ENCODE measurements around the gene HEXIM1. TPM values are rescaled to one million over a fixed set of nuclear protein-coding genes. Genes with fewer than 3 reads are reported as not detected.

Gene HEXIM1
- total and polyA plus RNA-seq, 7 donors = 21.6 to 60.9 (median 41.0) TPM

DNA sequence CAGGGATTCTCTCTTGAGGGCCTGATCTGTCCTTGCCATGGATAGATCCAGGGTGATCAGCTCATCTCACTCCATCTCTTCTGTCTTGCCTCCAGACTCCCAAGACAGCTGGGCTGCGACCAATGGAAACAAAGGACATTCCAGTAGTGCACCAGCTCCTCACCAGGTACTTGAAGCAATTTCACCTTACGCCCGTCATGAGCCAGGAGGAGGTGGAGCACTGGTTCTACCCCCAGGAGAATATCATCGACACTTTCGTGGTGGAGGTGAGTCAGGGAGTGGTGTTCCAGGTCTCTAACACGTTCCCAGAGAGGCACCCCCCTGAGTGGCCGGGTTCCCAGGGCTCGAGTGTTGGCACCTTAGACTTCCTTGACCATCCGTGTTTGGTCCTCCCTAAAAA lies 45.4 kb upstream of the HEXIM1 start:
- H3K27me3 ChIP-seq = no peaks in the 10 kb centered on the region
- no peak for TF ChIP-seq POLR2AphosphoS5 (IDR thresholded peaks at IDR 0.05)
- TF ChIP-seq POLR2A (IDR thresholded peaks at IDR 0.05) = no peak
- TF ChIP-seq, protein P1, sequence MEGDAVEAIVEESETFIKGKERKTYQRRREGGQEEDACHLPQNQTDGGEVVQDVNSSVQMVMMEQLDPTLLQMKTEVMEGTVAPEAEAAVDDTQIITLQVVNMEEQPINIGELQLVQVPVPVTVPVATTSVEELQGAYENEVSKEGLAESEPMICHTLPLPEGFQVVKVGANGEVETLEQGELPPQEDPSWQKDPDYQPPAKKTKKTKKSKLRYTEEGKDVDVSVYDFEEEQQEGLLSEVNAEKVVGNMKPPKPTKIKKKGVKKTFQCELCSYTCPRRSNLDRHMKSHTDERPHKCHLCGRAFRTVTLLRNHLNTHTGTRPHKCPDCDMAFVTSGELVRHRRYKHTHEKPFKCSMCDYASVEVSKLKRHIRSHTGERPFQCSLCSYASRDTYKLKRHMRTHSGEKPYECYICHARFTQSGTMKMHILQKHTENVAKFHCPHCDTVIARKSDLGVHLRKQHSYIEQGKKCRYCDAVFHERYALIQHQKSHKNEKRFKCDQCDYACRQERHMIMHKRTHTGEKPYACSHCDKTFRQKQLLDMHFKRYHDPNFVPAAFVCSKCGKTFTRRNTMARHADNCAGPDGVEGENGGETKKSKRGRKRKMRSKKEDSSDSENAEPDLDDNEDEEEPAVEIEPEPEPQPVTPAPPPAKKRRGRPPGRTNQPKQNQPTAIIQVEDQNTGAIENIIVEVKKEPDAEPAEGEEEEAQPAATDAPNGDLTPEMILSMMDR (IDR thresholded peaks at IDR 0.05) = no peak
- no peak for TF ChIP-seq EP300 (IDR thresholded peaks at IDR 0.05)
- WGBS, 2 donors = 92 to 95% methylated on average over 9 of the region's 9 CpGs
- H3K4me1 ChIP-seq = peaks cover 0 to 40% (median 35%) of the 10 kb centered on the region in 4 donors
- peak overlapping the region in 1 of 4 donors; percentile 56 for H3K27ac ChIP-seq
- peaks cover 35 to 92% (median 68%) of the 10 kb centered on the region in 4 donors for H3K36me3 ChIP-seq
- no peak for DNase-seq
- H3K9me3 ChIP-seq = no peaks in the 10 kb centered on the region
- intact Hi-C loops (cut with DNase I) = no loop called here
- H3K4me3 ChIP-seq = no peak overlapping the region

DNA sequence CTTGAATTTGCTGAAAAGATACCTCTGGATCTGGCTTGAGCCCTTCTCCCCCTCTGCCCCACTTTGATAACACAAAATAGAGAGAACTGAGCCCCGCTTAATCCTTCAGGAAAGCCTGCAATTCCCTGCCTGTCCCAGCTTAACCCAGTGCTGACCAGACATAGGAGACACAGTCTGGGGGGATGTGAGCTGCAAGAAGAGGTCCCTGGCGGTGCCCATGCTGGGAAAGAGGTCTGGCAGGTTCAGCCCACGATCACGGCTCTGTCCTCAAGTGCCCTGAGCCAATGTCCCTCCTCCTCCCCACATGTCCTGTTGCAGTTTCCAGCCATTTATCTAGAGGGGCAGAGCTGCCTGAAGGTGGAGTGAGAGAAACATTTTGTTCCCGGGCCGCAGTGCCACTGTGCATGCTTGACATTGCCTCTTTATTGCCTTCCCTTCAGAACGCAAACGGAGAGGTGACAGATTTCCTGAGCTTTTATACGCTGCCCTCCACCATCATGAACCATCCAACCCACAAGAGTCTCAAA lies 44.9 kb upstream of the HEXIM1 start:
- Histone ChIP-seq H3K4me1 (peaks cover 0 to 43% (median 35%) of the 10 kb centered on the region in 4 donors), H3K27ac (peak overlapping the region in 1 of 4 donors; percentile 14), H3K36me3 (peaks cover 30 to 92% (median 64%) of the 10 kb centered on the region in 4 donors), H3K4me3 (no peak overlapping the region), H3K27me3 (no peaks in the 10 kb centered on the region), H3K9me3 (no peaks in the 10 kb centered on the region)
- intact Hi-C loops (cut with DNase I) = no loop called here
- WGBS, 2 donors = 86 to 91% methylated on average over 9 of the region's 9 CpGs
- DNase-seq = no peak
- TF ChIP-seq EP300 (IDR thresholded peaks at IDR 0.05) = no peak
- no peak for TF ChIP-seq POLR2A (IDR thresholded peaks at IDR 0.05)
- no peak for TF ChIP-seq POLR2AphosphoS5 (IDR thresholded peaks at IDR 0.05)
- TF ChIP-seq, protein P1 (IDR thresholded peaks at IDR 0.05) = no peak

DNA sequence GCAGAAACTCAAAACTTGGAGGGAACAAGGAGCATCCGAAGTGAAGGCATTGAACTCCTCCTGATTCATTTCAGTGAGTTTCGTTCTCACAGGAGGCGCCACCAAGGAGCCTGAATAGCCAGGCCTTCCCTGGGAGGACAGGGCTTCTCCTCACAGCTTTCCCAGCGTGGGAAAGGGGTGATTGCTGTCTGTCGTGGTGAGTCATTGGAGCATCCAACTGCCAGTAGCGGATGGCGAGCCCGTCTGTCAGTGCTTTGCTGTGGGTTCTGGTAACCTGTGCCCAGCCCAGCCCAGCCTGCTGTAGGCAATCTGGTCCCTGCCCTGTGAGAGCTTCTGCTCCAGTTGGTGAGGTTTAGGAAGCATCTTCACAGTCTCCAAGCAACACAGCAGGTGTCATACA lies 44.2 kb upstream of the HEXIM1 start:
- Histone ChIP-seq H3K27ac (peak overlapping the region in 1 of 4 donors; percentile 87), H3K4me3 (no peak overlapping the region), H3K4me1 (peaks cover 0 to 38% (median 31%) of the 10 kb centered on the region in 4 donors), H3K36me3 (peaks cover 28 to 94% (median 63%) of the 10 kb centered on the region in 4 donors), H3K27me3 (no peaks in the 10 kb centered on the region), H3K9me3 (no peaks in the 10 kb centered on the region)
- intact Hi-C loops (cut with DNase I) = no loop called here
- TF ChIP-seq POLR2A (IDR thresholded peaks at IDR 0.05) (no peak), EP300 (IDR thresholded peaks at IDR 0.05) (no peak), POLR2AphosphoS5 (IDR thresholded peaks at IDR 0.05) (no peak)
- TF ChIP-seq, protein P1 (IDR thresholded peaks at IDR 0.05) = no peak
- 88 to 95% methylated on average over 8 of the region's 8 CpGs for WGBS, 2 donors
- DNase-seq = no peak

DNA sequence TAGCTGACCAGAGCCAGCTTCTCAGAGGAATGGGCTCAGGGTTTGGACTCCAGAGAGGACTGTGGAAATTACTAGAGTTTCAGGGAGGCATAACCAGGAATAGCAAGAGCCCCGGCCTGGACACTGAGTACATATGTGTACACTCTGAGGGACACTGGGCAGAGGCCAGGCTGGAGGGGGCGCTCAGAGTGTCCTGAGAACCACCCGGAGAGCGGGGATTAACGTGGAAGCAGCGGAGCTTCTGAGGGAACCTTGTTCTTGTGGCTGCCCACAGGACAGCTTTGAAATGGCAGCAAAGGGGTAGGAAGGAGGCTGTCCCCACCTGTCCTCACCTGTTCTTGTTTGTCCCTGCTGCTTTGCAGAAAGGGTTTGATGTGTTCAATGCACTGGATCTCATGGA lies 43.8 kb upstream of the HEXIM1 start:
- no peaks in the 10 kb centered on the region for H3K27me3 ChIP-seq
- intact Hi-C loops (cut with DNase I) = no loop called here
- peaks cover 28 to 93% (median 62%) of the 10 kb centered on the region in 4 donors for H3K36me3 ChIP-seq
- WGBS, 2 donors = 91 to 93% methylated on average over 6 of the region's 6 CpGs
- H3K27ac ChIP-seq = peak overlapping the region in 2 of 4 donors; percentile 10 to 87
- no peak for DNase-seq
- H3K9me3 ChIP-seq = no peaks in the 10 kb centered on the region
- TF ChIP-seq EP300 (IDR thresholded peaks at IDR 0.05) (no peak), POLR2A (IDR thresholded peaks at IDR 0.05) (no peak), POLR2AphosphoS5 (IDR thresholded peaks at IDR 0.05) (no peak)
- TF ChIP-seq, protein P1 (IDR thresholded peaks at IDR 0.05) = no peak
- no peak overlapping the region for H3K4me3 ChIP-seq
- H3K4me1 ChIP-seq = peaks cover 0 to 39% (median 31%) of the 10 kb centered on the region in 4 donors
